HG03139 (cell line): Measurements from ENCODE around the gene AMIGO3.

Experiments
- ATAC-seq: cut with Tn5 transposase; IDR thresholded peaks from one replicate; pipeline ENCODE4 v1.9.1; 2021; ENCODE audit not compliant: unreplicated experiment

Gene AMIGO3

GRCh38 chr3:49671291-49672288 is 47.9 kb downstream of the AMIGO3 start:
- no peak for ATAC-seq

GRCh38 chr3:49670940-49671290 is 48.6 kb downstream of the AMIGO3 start:
- ATAC-seq, result no peak

- no peak for ATAC-seq
These were observed 50.1 kb downstream of the AMIGO3 start for GRCh38 chr3:49669352-49669751.

- ATAC-seq, result no peak
These were observed 50.6 kb downstream of the AMIGO3 start for GRCh38 chr3:49668861-49669260.

GRCh38 chr3:49668414-49668797 is 51.1 kb downstream of the AMIGO3 start:
- no peak for ATAC-seq

GRCh38 chr3:49667701-49668413 is 51.6 kb downstream of the AMIGO3 start:
- no peak for ATAC-seq
